Sigmoid colon (tissue), 4 donors: ENCODE data around the gene SIGLEC1.

Source experiments
- CTCF ChIP-seq, 4 experiments: fragments of 450-650 bp in 3 of 4; fragments of 200-600 bp in 1 of 4; IDR thresholded peaks; one replicate each; pipeline ENCODE4 v1.5.1; 2016 to 2019; ENCODE audit warnings: antibody characterized with exemption in 4 of 4, mild to moderate bottlenecking in 3 of 4, moderate library complexity in 2 of 4
- EP300 ChIP-seq, 4 donors: sonication (generic); formaldehyde crosslinking; IDR thresholded peaks; one replicate each; pipeline ENCODE4 v1.6.1; 2017; ENCODE audit warnings: antibody characterized with exemption in 4 of 4
- POLR2A ChIP-seq, 2 donors: fragments of 450-650 bp; IDR thresholded peaks; one replicate each; pipeline ENCODE4 v1.6.1; 2016; ENCODE audit warnings: antibody characterized with exemption in 2 of 2, mild to moderate bottlenecking in 2 of 2, moderate library complexity in 2 of 2
- POLR2AphosphoS5 ChIP-seq, 4 donors: sonication (generic); formaldehyde crosslinking; IDR thresholded peaks; one replicate each; pipeline ENCODE4 v1.6.1; 2017; ENCODE audit warnings: antibody characterized with exemption in 4 of 4

- TF ChIP-seq POLR2A (IDR thresholded peaks at IDR 0.05) (no peak), CTCF (IDR thresholded peaks at IDR 0.05) (no peak), POLR2AphosphoS5 (IDR thresholded peaks at IDR 0.05) (no peak), EP300 (IDR thresholded peaks at IDR 0.05) (no peak)
Observed at GRCh38 chr20:3705491-3705969, 6.9 kb downstream of the SIGLEC1 start.
